Glutamatergic neuron (in vitro differentiated cells): ENCODE results near the gene NES. TPM values are rescaled to one million over a fixed set of nuclear protein-coding genes. Genes with fewer than 3 reads are reported as not detected.

Experiments used
- DNase-seq: peaks from one replicate; pipeline ENCODE4 v3.0.0; 2022
- H3K27ac Mint-ChIP-seq: one replicate; pipeline ENCODE4 v1.8.0; 2020; ENCODE audit warnings: mild to moderate bottlenecking, mixed read lengths, inconsistent platforms; ENCODE audit not compliant: unreplicated experiment
- H3K27me3 Mint-ChIP-seq: one replicate; pipeline ENCODE4 v1.8.0; 2020; ENCODE audit warnings: mild to moderate bottlenecking, moderate library complexity, mixed read lengths, inconsistent platforms; ENCODE audit not compliant: unreplicated experiment
- H3K36me3 Mint-ChIP-seq: one replicate; pipeline ENCODE4 v1.8.0; 2020; ENCODE audit warnings: mild to moderate bottlenecking, mixed read lengths, inconsistent platforms; ENCODE audit not compliant: unreplicated experiment
- H3K4me1 Mint-ChIP-seq: one replicate; pipeline ENCODE4 v1.8.0; 2020; ENCODE audit warnings: mild to moderate bottlenecking, low read depth, mixed read lengths, inconsistent platforms; ENCODE audit not compliant: unreplicated experiment
- H3K4me3 Mint-ChIP-seq: one replicate; pipeline ENCODE4 v1.8.0; 2020; ENCODE audit warnings: mild to moderate bottlenecking, mixed read lengths, inconsistent platforms; ENCODE audit not compliant: unreplicated experiment
- H3K9me3 Mint-ChIP-seq: one replicate; pipeline ENCODE4 v1.8.0; 2020; ENCODE audit warnings: mild to moderate bottlenecking, moderate library complexity, mixed read lengths, inconsistent platforms; ENCODE audit not compliant: unreplicated experiment
- CTCF ChIP-seq: fragments of 200-600 bp; sonication (generic); IDR thresholded peaks from one replicate; pipeline ENCODE4 v1.5.0; 2021; ENCODE audit not compliant: partially characterized antibody, unreplicated experiment
- long read RNA-seq: library from polyadenylated mRNA; unstranded; transcript quantifications from one replicate; pipeline ENCODE4 v2.0.0, GENCODE V29; 2020; ENCODE audit not compliant: unreplicated experiment
- total RNA-seq: library from RNA; stranded (reverse); fragmentation: NEBNext Ultra II Directional; extraction: Animal tissue kit (Norgen Biotek cat#: 25700); gene quantifications from one replicate; pipeline ENCODE4 v1.2.1, GENCODE V29; 2021; ENCODE audit not compliant: unreplicated experiment

NES gene, protein sequence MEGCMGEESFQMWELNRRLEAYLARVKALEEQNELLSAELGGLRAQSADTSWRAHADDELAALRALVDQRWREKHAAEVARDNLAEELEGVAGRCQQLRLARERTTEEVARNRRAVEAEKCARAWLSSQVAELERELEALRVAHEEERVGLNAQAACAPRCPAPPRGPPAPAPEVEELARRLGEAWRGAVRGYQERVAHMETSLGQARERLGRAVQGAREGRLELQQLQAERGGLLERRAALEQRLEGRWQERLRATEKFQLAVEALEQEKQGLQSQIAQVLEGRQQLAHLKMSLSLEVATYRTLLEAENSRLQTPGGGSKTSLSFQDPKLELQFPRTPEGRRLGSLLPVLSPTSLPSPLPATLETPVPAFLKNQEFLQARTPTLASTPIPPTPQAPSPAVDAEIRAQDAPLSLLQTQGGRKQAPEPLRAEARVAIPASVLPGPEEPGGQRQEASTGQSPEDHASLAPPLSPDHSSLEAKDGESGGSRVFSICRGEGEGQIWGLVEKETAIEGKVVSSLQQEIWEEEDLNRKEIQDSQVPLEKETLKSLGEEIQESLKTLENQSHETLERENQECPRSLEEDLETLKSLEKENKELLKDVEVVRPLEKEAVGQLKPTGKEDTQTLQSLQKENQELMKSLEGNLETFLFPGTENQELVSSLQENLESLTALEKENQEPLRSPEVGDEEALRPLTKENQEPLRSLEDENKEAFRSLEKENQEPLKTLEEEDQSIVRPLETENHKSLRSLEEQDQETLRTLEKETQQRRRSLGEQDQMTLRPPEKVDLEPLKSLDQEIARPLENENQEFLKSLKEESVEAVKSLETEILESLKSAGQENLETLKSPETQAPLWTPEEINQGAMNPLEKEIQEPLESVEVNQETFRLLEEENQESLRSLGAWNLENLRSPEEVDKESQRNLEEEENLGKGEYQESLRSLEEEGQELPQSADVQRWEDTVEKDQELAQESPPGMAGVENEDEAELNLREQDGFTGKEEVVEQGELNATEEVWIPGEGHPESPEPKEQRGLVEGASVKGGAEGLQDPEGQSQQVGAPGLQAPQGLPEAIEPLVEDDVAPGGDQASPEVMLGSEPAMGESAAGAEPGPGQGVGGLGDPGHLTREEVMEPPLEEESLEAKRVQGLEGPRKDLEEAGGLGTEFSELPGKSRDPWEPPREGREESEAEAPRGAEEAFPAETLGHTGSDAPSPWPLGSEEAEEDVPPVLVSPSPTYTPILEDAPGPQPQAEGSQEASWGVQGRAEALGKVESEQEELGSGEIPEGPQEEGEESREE (N-terminal part only)
- total RNA-seq, result 375 TPM
- long read RNA-seq, full-length matches to known transcripts, result 88 of 97 reads
- long read RNA-seq, partial matches to known transcripts, result 0 of 97 reads
- long read RNA-seq, other reads (novel, unspliced or antisense), result 9 of 97 reads

DNA sequence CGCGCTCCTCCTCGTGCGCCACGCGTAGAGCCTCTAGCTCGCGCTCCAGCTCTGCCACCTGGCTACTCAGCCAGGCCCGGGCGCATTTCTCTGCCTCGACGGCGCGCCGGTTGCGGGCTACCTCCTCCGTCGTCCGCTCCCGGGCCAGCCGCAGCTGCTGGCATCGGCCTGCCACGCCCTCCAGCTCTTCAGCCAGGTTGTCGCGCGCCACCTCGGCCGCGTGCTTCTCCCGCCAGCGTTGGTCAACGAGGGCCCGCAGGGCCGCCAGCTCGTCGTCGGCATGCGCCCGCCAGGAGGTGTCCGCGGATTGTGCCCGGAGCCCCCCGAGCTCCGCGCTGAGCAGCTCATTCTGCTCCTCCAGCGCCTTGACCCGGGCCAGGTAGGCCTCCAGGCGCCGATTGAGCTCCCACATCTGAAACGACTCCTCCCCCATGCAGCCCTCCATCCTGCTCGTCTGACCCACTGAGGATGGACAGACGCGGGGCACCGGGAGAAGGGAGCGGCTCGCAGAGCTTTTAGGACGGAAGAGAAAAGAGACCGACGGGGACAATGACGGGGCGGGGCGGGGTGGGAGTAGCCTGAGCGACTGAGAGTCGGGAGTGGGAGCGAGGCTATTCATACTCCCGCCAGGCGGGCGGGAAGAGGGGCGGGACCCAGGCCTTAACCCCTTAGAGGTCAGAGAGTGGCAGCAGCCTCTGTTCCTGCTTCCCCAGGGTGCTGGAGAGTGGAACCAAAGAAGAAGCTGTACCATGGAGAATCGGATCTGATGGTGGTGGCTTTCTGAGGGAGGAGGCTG lies at the start of gene NES:
Gene NES (minus strand): TSS at position 588 of the 796 bp plus-strand sequence. CDS start 143 bp downstream, at position 445.
- H3K4me3 Mint-ChIP-seq, result peak within 1 kb of the TSS; percentile 97
- H3K4me1 Mint-ChIP-seq, result peaks cover 35% of the 10 kb centered on the region
- peaks cover 28% of the 10 kb centered on the region for H3K9me3 Mint-ChIP-seq

GRCh38 chr1:156726549-156727226 lies 49.5 kb upstream of the NES start:
- DNase-seq, result peak; percentile 52
- no peak overlapping the region for H3K4me3 Mint-ChIP-seq
- peaks cover 11% of the 10 kb centered on the region for H3K4me1 Mint-ChIP-seq
- H3K27me3 Mint-ChIP-seq, result peaks cover 12% of the 10 kb centered on the region
- H3K36me3 Mint-ChIP-seq, result no peaks in the 10 kb centered on the region
- TF ChIP-seq CTCF, result peak; percentile 34
- no peak overlapping the region for H3K27ac Mint-ChIP-seq
- H3K9me3 Mint-ChIP-seq, result peaks cover 10% of the 10 kb centered on the region

More for the DNA sequence above, at the start of gene NES:
- Mint-ChIP-seq H3K27me3 (peaks cover 24% of the 10 kb centered on the region), H3K27ac (peak within 1 kb of the TSS; percentile 97), H3K36me3 (peaks cover 5% of the 10 kb centered on the region)
- TF ChIP-seq CTCF, result no peak
- DNase-seq, result peak; percentile 86

DNA sequence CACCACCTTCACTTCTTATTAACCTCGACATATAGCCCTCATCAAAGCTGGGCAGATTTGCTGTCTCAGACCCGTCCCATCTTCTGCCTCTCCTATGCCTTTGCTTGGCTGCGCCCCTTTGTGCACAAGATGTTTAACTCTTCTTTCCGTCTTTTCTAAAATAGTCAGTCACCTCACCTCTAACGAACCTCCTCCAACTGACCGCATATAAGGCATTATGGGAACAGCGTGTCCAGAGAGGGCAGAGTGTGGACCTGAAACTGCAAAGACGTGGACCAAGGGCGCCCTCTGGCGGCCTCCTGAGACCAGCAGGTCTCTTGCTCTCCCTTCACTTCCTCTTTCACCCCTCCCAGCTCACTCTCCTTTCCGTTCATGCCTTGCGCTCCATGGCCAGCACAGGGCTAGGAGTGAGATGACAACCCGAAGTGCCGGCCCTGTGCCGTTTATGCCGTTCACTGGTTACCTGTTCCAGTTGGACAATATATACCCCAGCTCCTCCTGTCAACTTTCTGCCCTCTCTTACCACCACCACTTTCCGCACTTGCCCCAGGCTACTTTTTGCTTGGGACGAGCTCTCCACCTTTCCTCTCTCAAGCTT lies 48.6 kb upstream of the NES start:
- Mint-ChIP-seq H3K4me3 (no peak overlapping the region), H3K36me3 (no peaks in the 10 kb centered on the region), H3K4me1 (peaks cover 11% of the 10 kb centered on the region), H3K9me3 (peaks cover 10% of the 10 kb centered on the region), H3K27ac (no peak overlapping the region), H3K27me3 (peaks cover 12% of the 10 kb centered on the region)
- peak; percentile 90 for DNase-seq
- TF ChIP-seq CTCF, result peak; percentile 86

DNA sequence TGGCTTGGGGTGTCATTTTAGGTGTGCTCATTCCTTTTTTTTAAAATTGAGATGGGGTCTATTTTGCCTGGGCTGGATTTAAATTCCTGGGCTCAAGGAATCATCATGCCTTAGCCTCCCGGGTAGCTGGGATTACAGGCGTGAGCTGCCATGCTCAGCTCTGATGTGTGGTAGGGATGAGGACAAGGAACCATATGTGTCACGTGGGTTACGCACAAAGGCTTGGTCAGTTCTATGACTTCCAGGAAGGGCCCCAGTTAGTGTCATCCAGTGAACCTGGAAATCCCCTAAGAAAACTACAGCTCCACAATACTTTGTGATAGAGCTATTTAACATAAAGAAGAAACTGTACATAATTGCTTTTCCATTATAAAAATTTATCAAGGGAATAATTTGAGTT lies 44.3 kb upstream of the NES start:
- H3K36me3 Mint-ChIP-seq, result peaks cover 5% of the 10 kb centered on the region
- DNase-seq, result no peak
- H3K4me1 Mint-ChIP-seq, result no peaks in the 10 kb centered on the region
- no peaks in the 10 kb centered on the region for H3K9me3 Mint-ChIP-seq
- TF ChIP-seq CTCF, result no peak
- no peaks in the 10 kb centered on the region for H3K27me3 Mint-ChIP-seq
- H3K27ac Mint-ChIP-seq, result no peak overlapping the region
- no peak overlapping the region for H3K4me3 Mint-ChIP-seq
